SK-N-SH treated with all-trans-retinoic acid at 6 μM for 48 hours (cell line): ENCODE data around the gene FBXO42.

ENCODE experiments used
- ISL1 ChIP-seq: fragments of 250-450 bp; sonication (Bioruptor Pico); IDR thresholded peaks from 2 replicates; pipeline ENCODE4 v2.1.2; 2022; ENCODE audit warnings: mild to moderate bottlenecking, moderate library complexity
- POU6F1 ChIP-seq: fragments of 250-450 bp; sonication (Bioruptor Pico); IDR thresholded peaks from 2 replicates; pipeline ENCODE4 v1.8.0; 2021; ENCODE audit warnings: low read depth, mild to moderate bottlenecking, moderate library complexity, borderline replicate concordance
- TOX ChIP-seq: fragments of 250-450 bp; sonication (Bioruptor Pico); IDR thresholded peaks from 2 replicates; pipeline ENCODE4 v1.8.0; 2021; ENCODE audit warnings: mild to moderate bottlenecking, moderate library complexity, borderline replicate concordance
- TSHZ2 ChIP-seq: fragments of 250-450 bp; sonication (Bioruptor Pico); IDR thresholded peaks from 2 replicates; pipeline ENCODE4 v1.5.0; 2020; ENCODE audit warnings: mild to moderate bottlenecking, moderate library complexity
- ZC3H10 ChIP-seq: fragments of 250-450 bp; sonication (Bioruptor Pico); IDR thresholded peaks from 2 replicates; pipeline ENCODE4 v1.5.1; 2021; ENCODE audit warnings: mild to moderate bottlenecking, moderate library complexity
- ZNF8 ChIP-seq: fragments of 450-650 bp; formaldehyde crosslinking; IDR thresholded peaks from 2 replicates; pipeline ENCODE4 v1.5.0; 2020; ENCODE audit warnings: mild to moderate bottlenecking, moderate library complexity

GRCh38 chr1:16315437-16315836 is 36.8 kb downstream of the FBXO42 start:
- TF ChIP-seq ZC3H10 (no peak), ISL1 (no peak), TOX (CRISPR knock-in tag) (no peak), POU6F1 (CRISPR knock-in tag) (no peak), ZNF8 (CRISPR knock-in tag) (no peak), TSHZ2 (CRISPR knock-in tag) (no peak)
